Adrenal gland (tissue), 5 donors: Measurements from ENCODE around the gene DNMBP.

Experiments
- POLR2A ChIP-seq, 2 donors: fragments of 450-650 bp; IDR thresholded peaks; one replicate each; pipeline ENCODE4 v1.6.1; 2017; ENCODE audit warnings: antibody characterized with exemption in 2 of 2, mild to moderate bottlenecking in 2 of 2, moderate library complexity in 1 of 2
- TF ChIP-seq, protein P1 (sequence below), 6 experiments: fragments of 450-650 bp in 4 of 6; fragments of 200-600 bp in 2 of 6; sonication (generic) in 1 of 6; IDR thresholded peaks; 1 replicate in 5 of 6; 2 replicates in 1 of 6; pipeline versions ENCODE4 v1.5.1 to v1.8.0; 2016 to 2021; ENCODE audit warnings: antibody characterized with exemption in 6 of 6, mild to moderate bottlenecking in 2 of 6, moderate library complexity in 1 of 6
- donor health status: DM: no; HTN: no; CAD: no.

DNA sequence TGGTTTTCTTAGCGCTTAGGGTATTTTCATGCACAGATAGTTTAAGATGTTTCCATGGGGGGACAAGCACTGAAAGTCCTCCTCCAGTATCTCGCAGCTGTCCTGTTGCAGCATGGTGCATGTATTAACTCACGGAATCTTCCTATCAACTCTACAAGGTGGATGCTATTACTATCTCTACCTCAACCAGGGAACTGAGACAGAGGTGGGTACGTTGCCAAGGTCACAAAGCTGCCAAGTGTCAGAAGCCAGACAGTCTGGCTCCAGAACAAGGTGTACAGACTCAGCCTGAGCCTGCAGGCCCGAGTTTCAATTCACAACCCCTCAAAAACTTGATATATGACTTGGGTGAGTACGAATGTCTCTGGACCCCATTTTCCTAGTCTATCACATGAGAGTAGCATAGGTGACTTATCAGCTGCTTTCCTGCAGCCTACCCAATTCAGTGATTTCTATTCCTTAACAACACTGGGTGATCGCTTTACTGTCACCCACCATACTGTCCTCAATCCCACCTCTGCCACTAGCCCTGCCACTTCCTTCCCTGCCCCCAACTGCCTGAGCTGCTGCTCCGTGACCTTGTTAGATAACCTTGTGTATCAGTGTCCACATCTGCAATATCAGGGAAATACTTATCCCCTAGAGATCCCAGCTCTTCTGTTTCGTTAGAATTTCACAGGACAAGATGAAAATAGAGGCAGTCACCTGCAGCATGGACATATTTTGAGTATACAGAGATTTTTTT lies 135.2 kb downstream of the DNMBP start:
- TF ChIP-seq, protein P1, sequence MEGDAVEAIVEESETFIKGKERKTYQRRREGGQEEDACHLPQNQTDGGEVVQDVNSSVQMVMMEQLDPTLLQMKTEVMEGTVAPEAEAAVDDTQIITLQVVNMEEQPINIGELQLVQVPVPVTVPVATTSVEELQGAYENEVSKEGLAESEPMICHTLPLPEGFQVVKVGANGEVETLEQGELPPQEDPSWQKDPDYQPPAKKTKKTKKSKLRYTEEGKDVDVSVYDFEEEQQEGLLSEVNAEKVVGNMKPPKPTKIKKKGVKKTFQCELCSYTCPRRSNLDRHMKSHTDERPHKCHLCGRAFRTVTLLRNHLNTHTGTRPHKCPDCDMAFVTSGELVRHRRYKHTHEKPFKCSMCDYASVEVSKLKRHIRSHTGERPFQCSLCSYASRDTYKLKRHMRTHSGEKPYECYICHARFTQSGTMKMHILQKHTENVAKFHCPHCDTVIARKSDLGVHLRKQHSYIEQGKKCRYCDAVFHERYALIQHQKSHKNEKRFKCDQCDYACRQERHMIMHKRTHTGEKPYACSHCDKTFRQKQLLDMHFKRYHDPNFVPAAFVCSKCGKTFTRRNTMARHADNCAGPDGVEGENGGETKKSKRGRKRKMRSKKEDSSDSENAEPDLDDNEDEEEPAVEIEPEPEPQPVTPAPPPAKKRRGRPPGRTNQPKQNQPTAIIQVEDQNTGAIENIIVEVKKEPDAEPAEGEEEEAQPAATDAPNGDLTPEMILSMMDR (IDR thresholded peaks at IDR 0.05), result no peak
- no peak for TF ChIP-seq POLR2A (IDR thresholded peaks at IDR 0.05)
